ENCODE measurements around the gene GKN2. TPM values are rescaled to one million over a fixed set of nuclear protein-coding genes. Genes with fewer than 3 reads are reported as not detected.

Gene GKN2
- total and polyA plus RNA-seq, 2 donors (not counting 1 experiment from before 2014, with no cell fraction given) = not detected

- peaks cover 45% of the 10 kb centered on the region for H3K27me3 Mint-ChIP-seq
- intact Hi-C loops (cut with micrococcal nuclease) = no loop called here
- ATAC-seq (ENCODE audit: low read depth) (no peak), DNase-seq (no peak)
- H4K20me1 ChIP-seq (ENCODE audit: control insufficient read depth, insufficient read depth, low read length, poor library complexity, severe bottlenecking) = no peaks in the 10 kb centered on the region
- whole genome bisulfite sequencing (ENCODE audit: insufficient coverage) = no CpG with 5 or more reads among the region's 4 CpGs
- no peaks in the 10 kb centered on the region for H3K4me1 ChIP-seq (ENCODE audit: control insufficient read depth in 2 of 2, insufficient read depth in 2 of 2, low read length in 2 of 2)
- H3K9me3 ChIP-seq (ENCODE audit: control extremely low read depth in 1 of 3, control insufficient read depth in 2 of 3, insufficient read depth in 1 of 3, low read length in 2 of 3) = no peaks in the 10 kb centered on the region
- POLR2A ChIA-PET = no interaction called here
- no peaks in the 10 kb centered on the region for H3K36me3 ChIP-seq (replicated peaks in 1 of 2; ENCODE audit: control extremely low read depth in 1 of 2, control insufficient read depth in 1 of 2, extremely low read depth in 1 of 2, insufficient read depth in 2 of 2, low read length in 1 of 2)
- H3K4me2 ChIP-seq (replicated peaks; ENCODE audit: low read depth, low read length, poor library complexity, severe bottlenecking) = no peak overlapping the region
- H3K9ac ChIP-seq (ENCODE audit: low read length) = no peak overlapping the region
- no peaks in the 10 kb centered on the region for H3K9me3 Mint-ChIP-seq (ENCODE audit: insufficient read depth)
- no peaks in the 10 kb centered on the region for H3K79me2 ChIP-seq (ENCODE audit: control insufficient read depth, insufficient read depth, low read length)
- TF ChIP-seq EZH2 (IDR thresholded peaks at IDR 0.05; ENCODE audit: borderline replicate concordance, insufficient read depth, low read depth, low read length, poor library complexity, severe bottlenecking) = no peak
- TF ChIP-seq CTCF (IDR thresholded peaks at IDR 0.05) = no peak
- H2AFZ ChIP-seq (ENCODE audit: insufficient read depth, low read depth, low read length, poor library complexity, severe bottlenecking) = no peak overlapping the region
- CTCF ChIA-PET = interaction anchor here (1.2 kb wide), 1 partner anchor 34 kb away, joined by 3 read pairs; no protein-coding TSS in a partner anchor
- no peak overlapping the region for H3K27ac ChIP-seq (ENCODE audit: low read length in 2 of 2)
- peaks cover 0 to 20% (median 3%) of the 10 kb centered on the region in 4 experiments for H3K27me3 ChIP-seq (replicated peaks in 1 of 4; ENCODE audit: control extremely low read depth in 1 of 4, control insufficient read depth in 3 of 4, insufficient read depth in 4 of 4, low read length in 3 of 4)
- no peak overlapping the region for H3K4me3 ChIP-seq (ENCODE audit: control extremely low read depth in 1 of 5, extremely low read depth in 1 of 5, insufficient read depth in 1 of 5, low read depth in 2 of 5, low read length in 4 of 5)
- no peak overlapping the region for H3K4me3 Mint-ChIP-seq
- H3K4me1 Mint-ChIP-seq = no peaks in the 10 kb centered on the region
- H3K27ac Mint-ChIP-seq = no peak overlapping the region
Measured at GRCh38 chr2:68977453-68977852, 24.8 kb upstream of the GKN2 start.

GRCh38 chr2:68975844-68976243 is 23.2 kb upstream of the GKN2 start:
- Mint-ChIP-seq H3K4me1 (no peaks in the 10 kb centered on the region), H3K9me3 (ENCODE audit: insufficient read depth) (no peaks in the 10 kb centered on the region), H3K27ac (no peak overlapping the region), H3K27me3 (peaks cover 40% of the 10 kb centered on the region), H3K4me3 (no peak overlapping the region)
- ATAC-seq (ENCODE audit: low read depth) (no peak), DNase-seq (no peak)
- ChIA-PET CTCF (no interaction called here), POLR2A (no interaction called here)
- Histone ChIP-seq H3K27ac (ENCODE audit: low read length in 2 of 2) (no peak overlapping the region), H3K79me2 (ENCODE audit: control insufficient read depth, insufficient read depth, low read length) (no peaks in the 10 kb centered on the region), H3K4me1 (ENCODE audit: control insufficient read depth in 2 of 2, insufficient read depth in 2 of 2, low read length in 2 of 2) (no peaks in the 10 kb centered on the region), H3K9ac (ENCODE audit: low read length) (no peak overlapping the region), H3K27me3 (replicated peaks in 1 of 4; ENCODE audit: control extremely low read depth in 1 of 4, control insufficient read depth in 3 of 4, insufficient read depth in 4 of 4, low read length in 3 of 4) (peaks cover 0 to 20% (median 3%) of the 10 kb centered on the region in 4 experiments), H4K20me1 (ENCODE audit: control insufficient read depth, insufficient read depth, low read length, poor library complexity, severe bottlenecking) (no peaks in the 10 kb centered on the region), H3K9me3 (ENCODE audit: control extremely low read depth in 1 of 3, control insufficient read depth in 2 of 3, insufficient read depth in 1 of 3, low read length in 2 of 3) (no peaks in the 10 kb centered on the region), H3K4me3 (ENCODE audit: control extremely low read depth in 1 of 5, extremely low read depth in 1 of 5, insufficient read depth in 1 of 5, low read depth in 2 of 5, low read length in 4 of 5) (no peak overlapping the region), H3K36me3 (replicated peaks in 1 of 2; ENCODE audit: control extremely low read depth in 1 of 2, control insufficient read depth in 1 of 2, extremely low read depth in 1 of 2, insufficient read depth in 2 of 2, low read length in 1 of 2) (no peaks in the 10 kb centered on the region), H3K4me2 (replicated peaks; ENCODE audit: low read depth, low read length, poor library complexity, severe bottlenecking) (no peak overlapping the region), H2AFZ (ENCODE audit: insufficient read depth, low read depth, low read length, poor library complexity, severe bottlenecking) (no peak overlapping the region)
- no CpG with 5 or more reads among the region's 2 CpGs for WGBS (ENCODE audit: insufficient coverage)
- TF ChIP-seq EZH2 (IDR thresholded peaks at IDR 0.05; ENCODE audit: borderline replicate concordance, insufficient read depth, low read depth, low read length, poor library complexity, severe bottlenecking) (no peak), CTCF (IDR thresholded peaks at IDR 0.05) (no peak)
- intact Hi-C loops (cut with micrococcal nuclease) = no loop called here

All from B cell (primary cell).